ENCODE results near the gene CDYL. TPM values are rescaled to one million over a fixed set of nuclear protein-coding genes. Genes with fewer than 3 reads are reported as not detected.

Gene CDYL, protein sequence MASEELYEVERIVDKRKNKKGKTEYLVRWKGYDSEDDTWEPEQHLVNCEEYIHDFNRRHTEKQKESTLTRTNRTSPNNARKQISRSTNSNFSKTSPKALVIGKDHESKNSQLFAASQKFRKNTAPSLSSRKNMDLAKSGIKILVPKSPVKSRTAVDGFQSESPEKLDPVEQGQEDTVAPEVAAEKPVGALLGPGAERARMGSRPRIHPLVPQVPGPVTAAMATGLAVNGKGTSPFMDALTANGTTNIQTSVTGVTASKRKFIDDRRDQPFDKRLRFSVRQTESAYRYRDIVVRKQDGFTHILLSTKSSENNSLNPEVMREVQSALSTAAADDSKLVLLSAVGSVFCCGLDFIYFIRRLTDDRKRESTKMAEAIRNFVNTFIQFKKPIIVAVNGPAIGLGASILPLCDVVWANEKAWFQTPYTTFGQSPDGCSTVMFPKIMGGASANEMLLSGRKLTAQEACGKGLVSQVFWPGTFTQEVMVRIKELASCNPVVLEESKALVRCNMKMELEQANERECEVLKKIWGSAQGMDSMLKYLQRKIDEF
- total RNA-seq (27.0 TPM), polyA plus RNA-seq (1 to 10 TPM; 3.1 to 5.0 (median 4.0) TPM)

DNA sequence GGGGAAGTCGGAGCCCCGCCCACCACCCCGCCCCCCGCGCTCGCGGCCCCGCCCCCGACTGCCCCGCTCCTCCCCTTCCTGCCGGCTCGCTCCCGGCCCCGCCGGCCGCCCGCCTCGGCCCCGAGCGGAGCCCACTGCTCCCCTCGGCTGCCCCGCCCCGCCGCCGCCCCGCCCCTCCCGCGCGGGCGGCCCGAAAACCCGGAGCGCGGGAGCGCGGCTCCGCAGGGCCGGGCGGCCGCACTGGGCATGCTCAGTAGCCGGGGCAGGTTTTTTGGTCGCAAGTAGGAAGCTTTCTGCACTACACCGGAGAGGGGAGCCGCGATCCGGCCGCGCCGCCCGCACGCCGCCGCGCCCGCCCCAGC is at the start of gene CDYL:
Gene CDYL, plus strand, starts transcription at position 274 of the 362 bp plus-strand sequence. CDS start 380 bp downstream, outside the sequence.
- peaks cover 0 to 5% of the 10 kb centered on the region in 2 experiments for H3K9me3 ChIP-seq (ENCODE audit: control insufficient read depth in 2 of 2, low read length in 2 of 2)
- H3K4me3 ChIP-seq (ENCODE audit: low read depth, low read length) = peak within 1 kb of the TSS; percentile 85
- H3K4me3 Mint-ChIP-seq = peak within 1 kb of the TSS; percentile 91 to 99 (median 98)
- H3K27me3 Mint-ChIP-seq = peaks cover 34% of the 10 kb centered on the region
- peaks cover 26 to 51% (median 42%) of the 10 kb centered on the region in 4 donors for H3K4me1 Mint-ChIP-seq
- DNase-seq (peak; percentile 82 to 90 (median 88)), ATAC-seq (ENCODE audit: low read depth in 2 of 2) (peak; percentile 80 to 84)
- H3K9me3 Mint-ChIP-seq = peaks cover 0 to 9% (median 3%) of the 10 kb centered on the region in 7 donors
- H3K27ac Mint-ChIP-seq = peak within 1 kb of the TSS; percentile 81 to 86 (median 86)
- peak within 1 kb of the TSS; percentile 51 for H3K27ac ChIP-seq (ENCODE audit: insufficient read depth, low read length, poor library complexity, severe bottlenecking)
- peaks cover 2% of the 10 kb centered on the region for H3K27me3 ChIP-seq (ENCODE audit: control insufficient read depth, insufficient read depth, low read length)
- H3K4me1 ChIP-seq (ENCODE audit: control insufficient read depth, insufficient read depth, low read length, poor library complexity, severe bottlenecking) = peaks cover 42% of the 10 kb centered on the region
- no peaks in the 10 kb centered on the region for H3K36me3 ChIP-seq (ENCODE audit: control insufficient read depth, insufficient read depth, low read length)
- H3K36me3 Mint-ChIP-seq = no peaks in the 10 kb centered on the region

- H3K4me1 Mint-ChIP-seq = peaks cover 0 to 4% (median 0%) of the 10 kb centered on the region in 4 donors
- no peak overlapping the region for H3K4me3 ChIP-seq (ENCODE audit: low read depth, low read length)
- H3K36me3 Mint-ChIP-seq = no peaks in the 10 kb centered on the region
- no peaks in the 10 kb centered on the region for H3K4me1 ChIP-seq (ENCODE audit: control insufficient read depth, insufficient read depth, low read length, poor library complexity, severe bottlenecking)
- no peak overlapping the region for H3K27ac Mint-ChIP-seq
- H3K36me3 ChIP-seq (ENCODE audit: control insufficient read depth, insufficient read depth, low read length) = no peaks in the 10 kb centered on the region
- H3K27ac ChIP-seq (ENCODE audit: insufficient read depth, low read length, poor library complexity, severe bottlenecking) = no peak overlapping the region
- H3K9me3 Mint-ChIP-seq = no peaks in the 10 kb centered on the region
- H3K9me3 ChIP-seq (ENCODE audit: control insufficient read depth in 2 of 2, low read length in 2 of 2) = no peaks in the 10 kb centered on the region
- H3K27me3 ChIP-seq (ENCODE audit: control insufficient read depth, insufficient read depth, low read length) = peaks cover 2% of the 10 kb centered on the region
- H3K4me3 Mint-ChIP-seq = no peak overlapping the region
- H3K27me3 Mint-ChIP-seq = peaks cover 24% of the 10 kb centered on the region
- no peak for DNase-seq
- ATAC-seq (ENCODE audit: low read depth in 2 of 2) = no peak
Observed at GRCh38 chr6:4726645-4727044, 49.6 kb upstream of the CDYL start.

- H3K4me3 Mint-ChIP-seq = no peak overlapping the region
- DNase-seq = no peak
- no peaks in the 10 kb centered on the region for H3K36me3 Mint-ChIP-seq
- ATAC-seq (ENCODE audit: low read depth in 2 of 2) = no peak
- no peaks in the 10 kb centered on the region for H3K9me3 Mint-ChIP-seq
- peaks cover 2% of the 10 kb centered on the region for H3K27me3 ChIP-seq (ENCODE audit: control insufficient read depth, insufficient read depth, low read length)
- H3K36me3 ChIP-seq (ENCODE audit: control insufficient read depth, insufficient read depth, low read length) = no peaks in the 10 kb centered on the region
- no peak overlapping the region for H3K27ac ChIP-seq (ENCODE audit: insufficient read depth, low read length, poor library complexity, severe bottlenecking)
- no peak overlapping the region for H3K4me3 ChIP-seq (ENCODE audit: low read depth, low read length)
- H3K27ac Mint-ChIP-seq = no peak overlapping the region
- no peaks in the 10 kb centered on the region for H3K9me3 ChIP-seq (ENCODE audit: control insufficient read depth in 2 of 2, low read length in 2 of 2)
- H3K27me3 Mint-ChIP-seq = peaks cover 24% of the 10 kb centered on the region
- H3K4me1 Mint-ChIP-seq = peaks cover 0 to 4% (median 0%) of the 10 kb centered on the region in 4 donors
- H3K4me1 ChIP-seq (ENCODE audit: control insufficient read depth, insufficient read depth, low read length, poor library complexity, severe bottlenecking) = no peaks in the 10 kb centered on the region
Observed at GRCh38 chr6:4727217-4727616, 49.0 kb upstream of the CDYL start.

DNA sequence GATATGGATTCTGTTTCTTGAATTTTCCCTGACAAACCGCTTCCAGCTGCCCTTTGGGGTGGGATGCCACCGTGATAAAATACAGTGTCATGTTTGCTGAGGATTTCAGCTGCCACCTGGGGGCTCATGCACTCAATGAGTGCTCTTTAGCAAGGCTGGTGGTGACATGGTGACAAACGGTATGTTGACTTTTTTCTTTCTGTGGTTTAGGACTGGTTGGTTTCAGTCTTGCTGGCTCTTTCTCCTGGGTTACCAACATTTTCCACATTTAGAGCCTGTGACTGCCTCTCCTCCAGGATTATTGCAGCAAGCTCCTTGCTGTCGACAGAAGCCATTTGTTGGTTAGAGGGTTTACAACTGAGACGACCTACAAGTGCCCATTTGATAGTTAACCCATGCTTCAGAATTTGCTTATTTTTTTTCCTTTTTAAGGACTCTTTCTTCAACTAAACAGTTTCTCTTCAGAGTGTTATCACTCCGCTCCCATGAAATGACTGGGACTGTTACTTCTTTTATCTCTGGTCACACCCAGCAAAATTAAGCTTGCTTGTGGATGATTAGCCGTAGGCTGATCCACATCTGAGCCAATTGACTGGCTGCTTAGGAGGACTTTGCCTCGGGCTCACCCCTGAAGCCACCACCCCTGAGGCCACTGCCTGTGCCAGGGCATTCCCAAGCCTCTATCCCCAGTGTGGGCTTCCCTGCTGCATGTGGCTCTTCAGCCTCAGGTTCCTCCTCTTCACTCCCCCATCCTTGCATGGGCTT is 48.4 kb upstream of the CDYL start:
- DNase-seq (peak in 1 of 3 donors; percentile 15), ATAC-seq (ENCODE audit: low read depth in 2 of 2) (no peak)
- Histone ChIP-seq H3K27ac (ENCODE audit: insufficient read depth, low read length, poor library complexity, severe bottlenecking) (no peak overlapping the region), H3K4me3 (ENCODE audit: low read depth, low read length) (no peak overlapping the region), H3K36me3 (ENCODE audit: control insufficient read depth, insufficient read depth, low read length) (no peaks in the 10 kb centered on the region), H3K9me3 (ENCODE audit: control insufficient read depth in 2 of 2, low read length in 2 of 2) (no peaks in the 10 kb centered on the region), H3K27me3 (ENCODE audit: control insufficient read depth, insufficient read depth, low read length) (peaks cover 2% of the 10 kb centered on the region), H3K4me1 (ENCODE audit: control insufficient read depth, insufficient read depth, low read length, poor library complexity, severe bottlenecking) (no peaks in the 10 kb centered on the region)
- Mint-ChIP-seq H3K27me3 (peaks cover 24% of the 10 kb centered on the region), H3K9me3 (no peaks in the 10 kb centered on the region), H3K27ac (peak overlapping the region in 1 of 3 donors; percentile 78), H3K4me3 (no peak overlapping the region), H3K4me1 (peaks cover 0 to 6% (median 2%) of the 10 kb centered on the region in 4 donors), H3K36me3 (no peaks in the 10 kb centered on the region)

DNA sequence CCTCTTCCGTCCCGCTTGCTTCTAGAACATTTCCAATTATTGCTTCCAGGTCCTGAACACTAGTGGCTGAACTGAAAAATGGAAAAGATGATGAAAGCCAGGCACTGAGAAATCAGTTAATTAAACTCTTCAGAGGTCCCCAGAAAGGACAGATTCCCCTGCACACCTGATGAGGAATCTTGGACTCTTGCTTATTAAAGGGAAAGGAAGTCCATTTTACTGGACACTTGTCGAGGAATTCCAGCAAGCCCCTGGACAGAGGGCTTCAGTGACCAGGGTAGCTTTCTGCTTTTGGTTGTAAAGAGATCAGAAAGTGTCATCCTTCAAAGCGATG is 47.8 kb upstream of the CDYL start:
- no peaks in the 10 kb centered on the region for H3K9me3 ChIP-seq (ENCODE audit: control insufficient read depth in 2 of 2, low read length in 2 of 2)
- ATAC-seq (ENCODE audit: low read depth in 2 of 2) (no peak), DNase-seq (no peak)
- H3K9me3 Mint-ChIP-seq = no peaks in the 10 kb centered on the region
- peaks cover 0 to 6% (median 2%) of the 10 kb centered on the region in 4 donors for H3K4me1 Mint-ChIP-seq
- H3K27me3 ChIP-seq (ENCODE audit: control insufficient read depth, insufficient read depth, low read length) = peaks cover 2% of the 10 kb centered on the region
- H3K27me3 Mint-ChIP-seq = peaks cover 22% of the 10 kb centered on the region
- H3K4me3 ChIP-seq (ENCODE audit: low read depth, low read length) = no peak overlapping the region
- H3K36me3 ChIP-seq (ENCODE audit: control insufficient read depth, insufficient read depth, low read length) = no peaks in the 10 kb centered on the region
- no peaks in the 10 kb centered on the region for H3K36me3 Mint-ChIP-seq
- no peak overlapping the region for H3K4me3 Mint-ChIP-seq
- H3K4me1 ChIP-seq (ENCODE audit: control insufficient read depth, insufficient read depth, low read length, poor library complexity, severe bottlenecking) = no peaks in the 10 kb centered on the region
- no peak overlapping the region for H3K27ac ChIP-seq (ENCODE audit: insufficient read depth, low read length, poor library complexity, severe bottlenecking)
- no peak overlapping the region for H3K27ac Mint-ChIP-seq

DNA sequence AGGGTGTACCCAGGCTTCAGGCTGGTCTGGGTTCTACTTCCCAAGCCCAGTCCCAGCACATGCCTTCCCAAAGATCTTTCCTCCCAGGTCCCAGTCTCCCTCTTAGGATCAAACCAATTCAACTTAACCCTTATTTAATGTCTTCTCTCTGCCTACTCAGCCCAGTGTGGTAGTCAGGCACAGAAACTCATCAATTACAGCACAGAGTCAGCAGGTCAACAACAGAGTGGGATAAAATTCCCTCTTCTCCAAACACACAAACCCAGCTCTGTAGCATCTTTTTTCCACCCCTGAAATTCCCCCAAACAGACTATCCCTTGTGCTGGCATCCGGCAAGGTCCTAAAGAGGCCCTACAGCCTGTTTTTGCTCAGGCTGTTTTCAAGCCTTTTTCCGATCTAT is 47.3 kb upstream of the CDYL start:
- Histone ChIP-seq H3K4me1 (ENCODE audit: control insufficient read depth, insufficient read depth, low read length, poor library complexity, severe bottlenecking) (no peaks in the 10 kb centered on the region), H3K9me3 (ENCODE audit: control insufficient read depth in 2 of 2, low read length in 2 of 2) (no peaks in the 10 kb centered on the region), H3K4me3 (ENCODE audit: low read depth, low read length) (no peak overlapping the region), H3K36me3 (ENCODE audit: control insufficient read depth, insufficient read depth, low read length) (no peaks in the 10 kb centered on the region), H3K27ac (ENCODE audit: insufficient read depth, low read length, poor library complexity, severe bottlenecking) (no peak overlapping the region), H3K27me3 (ENCODE audit: control insufficient read depth, insufficient read depth, low read length) (peaks cover 2% of the 10 kb centered on the region)
- Mint-ChIP-seq H3K4me1 (peaks cover 0 to 6% (median 2%) of the 10 kb centered on the region in 4 donors), H3K4me3 (no peak overlapping the region), H3K27ac (no peak overlapping the region), H3K9me3 (no peaks in the 10 kb centered on the region), H3K36me3 (no peaks in the 10 kb centered on the region), H3K27me3 (peaks cover 18% of the 10 kb centered on the region)
- DNase-seq = no peak
- no peak for ATAC-seq (ENCODE audit: low read depth in 2 of 2)

DNA sequence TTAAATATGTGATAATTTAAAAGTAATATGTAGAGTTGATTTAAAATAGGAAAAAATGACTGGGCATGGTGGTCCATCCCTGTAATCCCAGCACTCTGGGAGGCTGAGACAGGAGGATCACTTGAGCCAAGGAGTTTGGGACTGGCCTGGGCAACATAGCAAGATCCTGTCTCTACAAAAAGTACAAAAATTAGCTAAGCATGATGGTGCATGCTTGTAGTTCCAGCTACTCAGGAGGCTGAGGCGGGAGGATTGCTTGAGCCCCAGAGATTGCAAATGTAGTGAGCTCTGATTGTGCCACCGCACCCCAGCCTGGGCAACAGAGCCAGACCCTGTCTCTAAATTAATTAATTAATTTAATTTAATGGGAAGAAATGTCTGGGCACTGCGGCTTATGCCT is 44.2 kb upstream of the CDYL start:
- Histone ChIP-seq H3K27me3 (ENCODE audit: control insufficient read depth, insufficient read depth, low read length) (peaks cover 2% of the 10 kb centered on the region), H3K4me3 (ENCODE audit: low read depth, low read length) (no peak overlapping the region), H3K27ac (ENCODE audit: insufficient read depth, low read length, poor library complexity, severe bottlenecking) (no peak overlapping the region), H3K4me1 (ENCODE audit: control insufficient read depth, insufficient read depth, low read length, poor library complexity, severe bottlenecking) (no peaks in the 10 kb centered on the region), H3K36me3 (ENCODE audit: control insufficient read depth, insufficient read depth, low read length) (no peaks in the 10 kb centered on the region), H3K9me3 (ENCODE audit: control insufficient read depth in 2 of 2, low read length in 2 of 2) (no peaks in the 10 kb centered on the region)
- Mint-ChIP-seq H3K4me1 (peaks cover 0 to 6% (median 2%) of the 10 kb centered on the region in 4 donors), H3K27me3 (peaks cover 22% of the 10 kb centered on the region), H3K36me3 (no peaks in the 10 kb centered on the region), H3K27ac (no peak overlapping the region), H3K4me3 (no peak overlapping the region), H3K9me3 (no peaks in the 10 kb centered on the region)
- ATAC-seq (ENCODE audit: low read depth in 2 of 2) (no peak), DNase-seq (no peak)

Measured in CD4-positive, CD25-positive, alpha-beta regulatory T cell (primary cell).